HTERT RPE-1 (cell line): ENCODE measurements around the gene LAMB3.

ENCODE experiments used
- in situ Hi-C: fragments of 300-500 bp; cut with MboI; formaldehyde crosslinking; loops from 4 replicates; pipeline ENCODE4 v1.14.3; 2020; ENCODE audit warnings: low sequenced_read_pairs

LAMB3 gene

DNA sequence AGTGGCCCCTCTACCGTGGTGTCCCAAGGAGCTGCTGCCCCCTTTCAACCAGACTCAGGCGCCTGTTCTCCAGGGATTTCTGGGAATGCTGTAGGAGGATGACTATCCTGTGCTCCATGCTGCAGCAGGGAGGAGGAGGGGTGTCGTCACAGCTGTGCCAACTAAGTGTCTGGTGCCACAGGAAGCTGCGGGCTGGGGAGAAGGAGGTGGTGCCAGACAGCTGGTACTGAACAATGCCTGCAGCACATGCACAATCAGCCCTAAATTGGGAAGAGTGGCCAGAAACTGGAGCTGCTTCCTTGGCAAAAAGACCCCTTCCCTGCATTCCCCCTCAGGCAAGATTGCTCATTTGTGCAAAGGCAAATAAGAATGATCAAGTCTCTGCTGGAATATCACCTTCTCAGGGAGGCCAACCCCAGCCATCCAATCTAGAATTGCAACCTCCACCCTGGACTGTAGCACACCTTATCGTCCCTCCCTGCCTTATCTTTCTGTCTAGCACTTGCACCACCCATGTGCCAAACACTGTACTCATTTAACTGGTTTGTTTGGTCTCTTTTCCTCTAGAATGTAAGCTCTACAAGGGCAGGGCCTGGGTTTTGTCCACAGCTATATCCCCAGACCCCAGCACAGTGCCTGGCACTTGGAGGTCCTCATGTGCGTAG, 33.3 kb downstream of the LAMB3 start:
- in situ Hi-C loops, result no loop called here

DNA sequence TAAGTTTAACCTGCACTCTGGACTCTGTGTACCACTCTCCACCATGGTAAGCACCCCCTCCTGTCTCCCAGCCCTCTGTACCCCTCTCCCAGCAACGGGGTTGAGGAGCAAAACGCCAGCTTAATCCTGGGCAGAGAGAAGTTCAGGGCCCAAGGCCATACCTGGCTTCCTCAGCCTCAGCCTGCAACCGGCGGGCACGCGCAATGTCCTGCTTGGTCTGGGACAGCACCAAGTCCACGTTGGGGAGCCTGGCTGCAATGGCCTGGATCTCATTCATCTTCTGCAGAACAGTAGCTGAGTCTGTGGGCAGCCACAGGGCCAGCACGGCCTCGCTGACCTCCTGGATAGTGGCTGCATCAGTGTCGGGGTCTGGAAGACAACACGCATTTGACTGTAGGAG, 33.9 kb downstream of the LAMB3 start:
- in situ Hi-C loops, result no loop called here

DNA sequence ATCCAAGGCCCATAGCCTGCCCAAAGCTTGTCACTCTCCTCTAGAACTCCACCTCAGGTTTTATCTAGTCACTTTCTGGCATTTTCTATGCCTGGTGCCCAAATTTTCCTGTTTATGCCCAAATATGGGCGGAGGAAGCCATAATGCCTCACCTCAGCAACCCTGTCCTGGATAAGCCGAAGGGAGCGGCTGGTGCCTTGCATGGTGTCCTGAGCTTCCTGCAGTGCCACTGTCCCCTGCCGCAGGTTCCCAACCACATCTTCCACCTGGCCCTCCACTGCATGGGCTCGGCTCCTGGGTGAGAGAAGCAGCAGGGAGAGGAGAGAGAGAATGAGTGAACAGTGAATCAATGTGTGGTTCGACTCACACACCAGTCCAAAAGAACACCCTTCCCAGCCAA, 34.5 kb downstream of the LAMB3 start:
- in situ Hi-C loops, result no loop called here

DNA sequence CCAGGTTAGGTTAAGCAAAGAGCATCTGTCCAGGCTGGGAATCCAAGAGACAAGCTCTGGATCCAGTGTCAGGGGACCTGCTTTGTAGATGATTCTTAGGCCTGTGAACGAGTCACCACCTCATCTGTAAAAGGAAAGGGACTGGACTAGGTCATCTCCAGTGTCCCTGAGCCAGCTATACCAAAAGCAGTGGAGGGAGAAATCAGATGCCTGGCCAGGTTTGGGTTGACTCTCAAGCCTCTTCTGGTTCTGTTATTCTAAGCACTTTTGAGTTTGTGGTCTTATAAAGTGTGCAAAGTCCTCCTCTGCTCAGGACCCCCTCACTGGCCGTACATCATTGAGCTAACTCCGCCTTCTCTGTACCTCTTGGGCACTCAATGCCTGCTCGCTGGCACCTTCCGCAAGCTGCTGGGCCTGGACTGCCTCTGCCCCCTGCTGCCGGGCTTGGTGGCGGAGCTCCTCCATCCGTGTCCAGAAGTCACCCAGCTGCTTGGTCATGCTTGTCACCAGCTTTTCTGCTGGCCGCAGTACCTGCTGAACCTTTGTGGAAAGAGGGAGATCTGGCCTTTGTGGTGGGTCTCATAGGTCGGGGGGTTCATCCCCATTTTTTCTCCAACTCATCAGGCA, 35.1 kb downstream of the LAMB3 start:
- in situ Hi-C loops, result no loop called here

DNA sequence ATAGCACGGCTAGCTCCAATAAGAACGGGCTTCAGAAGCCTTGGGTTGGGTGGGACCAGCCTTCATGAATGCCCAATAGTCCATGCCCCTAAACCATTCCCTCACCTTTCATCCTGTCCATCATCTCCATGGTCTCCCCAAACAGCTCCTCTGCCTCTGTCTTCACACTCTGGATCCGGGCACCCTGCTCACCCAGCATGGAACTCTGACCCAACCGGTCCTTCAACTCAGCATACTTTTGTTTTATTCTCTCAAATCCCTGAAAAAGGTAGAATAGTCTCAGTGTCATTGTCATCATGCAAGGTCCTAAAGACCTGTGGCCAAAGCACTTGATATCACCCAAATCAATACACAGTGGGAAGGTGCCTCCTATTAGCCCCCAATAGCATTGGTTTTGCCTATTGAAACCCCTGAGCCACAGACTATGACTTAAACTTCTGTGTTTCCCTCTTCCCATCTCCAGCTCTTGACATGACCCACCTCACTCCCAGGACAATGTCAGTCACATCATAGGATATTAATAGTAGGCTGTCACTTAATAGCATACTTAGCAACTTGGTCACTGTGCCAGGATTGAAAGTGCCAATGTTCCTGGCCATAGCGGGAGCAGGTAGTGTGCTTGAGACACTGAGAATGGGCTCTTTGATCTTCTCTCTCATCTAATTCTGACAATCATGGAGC, 35.7 kb downstream of the LAMB3 start:
- in situ Hi-C loops, result no loop called here

DNA sequence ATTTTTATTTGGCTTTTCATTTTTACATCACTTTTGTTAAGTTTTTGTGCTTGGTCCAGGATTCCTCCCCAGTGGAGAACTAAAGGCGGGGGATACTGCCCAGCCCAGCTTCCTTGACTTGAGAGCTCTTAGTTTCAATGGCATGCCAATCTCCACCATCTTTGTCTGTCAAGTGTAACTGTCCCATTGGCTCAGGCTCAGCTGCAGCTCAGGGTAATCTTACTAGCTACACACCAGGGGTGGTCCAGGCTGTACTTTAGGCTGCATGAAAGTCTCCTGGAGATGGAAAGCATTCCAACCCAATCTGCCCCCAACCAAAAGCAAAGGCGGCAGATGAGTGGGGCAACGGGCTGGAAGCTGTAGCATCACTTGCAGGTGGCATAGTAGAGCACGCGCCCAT, 37.3 kb downstream of the LAMB3 start:
- in situ Hi-C loops, result no loop called here

DNA sequence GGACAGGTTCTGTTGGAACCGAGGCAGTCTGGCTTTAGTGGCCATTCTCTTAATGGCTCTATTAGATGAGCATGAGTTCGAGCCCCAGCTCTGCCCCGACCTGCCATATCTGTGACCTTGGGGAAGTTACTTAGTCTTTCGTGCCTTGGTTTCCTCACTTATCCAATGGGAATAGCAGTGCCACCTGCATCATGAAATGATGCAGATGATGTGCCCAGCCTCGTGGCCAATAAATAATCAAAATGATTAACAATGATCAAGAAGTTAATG, 38.1 kb downstream of the LAMB3 start:
- in situ Hi-C loops, result no loop called here

DNA sequence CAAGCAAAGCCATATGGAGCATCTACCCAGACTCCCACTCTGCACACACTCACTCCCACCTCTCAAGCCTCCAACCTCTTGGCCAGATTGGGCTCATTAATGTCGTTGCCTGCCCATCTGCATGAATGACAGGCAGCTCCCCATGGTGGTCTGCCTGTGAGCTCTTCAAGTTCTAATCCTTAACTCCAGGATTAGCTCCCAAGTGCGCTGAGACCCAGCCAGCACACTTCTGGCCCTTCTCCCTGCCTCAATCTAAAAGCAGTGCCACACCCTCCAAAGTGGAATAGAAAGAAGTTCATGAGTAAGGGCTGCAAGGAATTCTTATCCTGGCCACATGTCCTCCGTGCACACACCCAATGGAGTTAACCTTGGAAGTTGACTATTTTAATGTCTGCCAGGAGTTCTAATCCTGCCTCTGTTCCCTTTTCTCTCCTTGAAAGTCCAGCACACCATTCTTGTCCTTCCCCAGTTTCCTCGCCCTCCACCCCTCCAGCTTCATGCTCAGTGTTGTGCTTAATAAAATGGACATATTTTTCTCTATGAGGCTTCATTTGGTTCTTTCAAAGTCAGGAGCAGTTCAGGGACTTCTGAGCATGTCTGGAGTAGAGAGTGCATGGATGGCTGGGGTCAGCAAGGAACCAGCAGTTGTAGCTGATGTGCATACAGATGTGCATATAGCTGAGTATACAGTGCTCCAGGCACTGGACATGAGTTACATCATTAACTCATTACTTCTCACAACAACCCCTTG, 38.6 kb downstream of the LAMB3 start:
- in situ Hi-C loops, result no loop called here

DNA sequence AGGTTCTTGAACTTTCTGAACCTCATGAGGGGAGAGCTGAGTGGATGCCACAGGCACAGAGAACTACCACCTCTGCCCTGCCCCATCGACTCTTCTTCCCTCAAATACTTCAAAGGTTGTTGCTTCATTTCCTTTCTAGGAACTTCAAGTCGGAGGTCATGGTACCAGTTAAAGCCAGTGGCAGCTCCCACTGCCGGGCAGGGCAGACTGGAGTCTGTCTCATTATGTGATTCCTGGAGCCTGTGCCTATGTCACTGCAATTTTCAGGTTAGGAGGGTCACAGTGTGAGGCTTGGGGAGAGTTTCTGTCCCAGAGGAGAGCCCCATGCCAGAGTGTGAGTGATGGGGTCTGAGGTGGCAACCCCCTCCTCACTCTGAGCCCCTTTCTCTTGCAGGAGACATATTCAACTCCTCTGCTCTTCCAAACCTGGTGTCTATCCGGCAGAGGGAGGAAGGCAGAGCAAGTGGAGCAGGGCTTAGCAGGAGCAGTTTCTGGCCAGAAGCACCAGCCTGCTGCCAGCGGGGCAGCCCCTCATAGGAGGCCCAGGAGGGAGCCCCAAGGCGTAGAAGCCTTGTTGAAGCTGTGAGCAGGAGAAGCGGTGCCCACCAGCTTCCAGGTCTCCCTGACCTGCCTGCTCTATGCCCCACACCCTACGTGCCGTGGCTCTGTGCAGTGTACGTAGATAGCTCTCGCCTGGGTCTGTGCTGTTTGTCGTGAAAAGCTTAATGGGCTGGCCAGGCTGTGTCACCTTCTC, 39.4 kb downstream of the LAMB3 start:
- in situ Hi-C loops, result no loop called here

DNA sequence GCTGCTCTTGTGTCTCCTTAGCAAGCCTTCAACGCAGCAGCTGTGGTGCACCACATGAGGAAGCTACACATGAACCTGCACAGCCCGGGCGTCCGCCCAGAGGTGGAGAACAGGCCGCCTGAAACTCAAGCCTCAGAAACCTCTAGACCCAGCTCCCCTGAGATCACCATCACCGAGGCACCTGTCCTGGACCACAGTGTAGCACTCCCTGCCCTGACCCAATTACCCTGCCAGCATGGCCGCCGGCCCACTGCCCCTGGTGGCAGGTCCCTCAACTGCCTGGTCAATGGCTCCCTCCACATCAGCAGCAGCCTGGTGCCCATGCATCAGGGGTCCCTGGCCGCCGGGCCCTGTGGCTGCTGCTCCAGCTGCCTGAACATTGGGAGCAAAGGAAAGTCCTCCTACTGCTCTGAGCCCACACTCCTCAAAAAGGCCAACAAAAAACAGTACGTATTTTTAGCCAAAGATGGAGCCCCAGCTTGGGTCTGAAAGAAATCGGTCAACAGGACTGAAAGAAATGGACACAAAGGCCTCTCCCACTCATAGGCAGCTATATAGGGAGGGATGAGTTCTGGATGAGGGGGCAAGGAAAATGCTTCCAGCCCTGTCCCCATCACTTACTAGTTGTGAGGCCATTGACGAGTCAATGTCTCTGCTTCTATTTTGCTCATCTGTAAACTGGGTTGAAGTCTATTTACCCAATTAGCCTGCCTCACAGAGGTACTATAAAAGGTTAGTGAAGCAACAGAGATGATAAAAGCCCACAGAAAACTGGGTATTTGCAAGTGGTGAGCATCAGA, 40.3 kb downstream of the LAMB3 start:
- in situ Hi-C loops, result no loop called here

DNA sequence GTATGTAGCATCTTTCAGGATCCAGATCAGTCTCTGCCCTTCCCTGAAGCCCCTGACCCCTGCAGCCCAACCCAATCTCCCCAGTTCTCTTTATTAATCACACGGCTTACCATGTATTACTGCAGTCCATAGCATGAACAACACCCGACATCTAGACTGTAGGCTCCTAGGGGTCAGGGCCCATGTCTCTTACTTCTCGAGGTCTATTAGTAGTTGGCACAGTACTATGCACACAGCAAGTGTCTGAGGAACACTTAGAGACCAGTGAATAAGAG, 41.7 kb downstream of the LAMB3 start:
- in situ Hi-C loops, result no loop called here

DNA sequence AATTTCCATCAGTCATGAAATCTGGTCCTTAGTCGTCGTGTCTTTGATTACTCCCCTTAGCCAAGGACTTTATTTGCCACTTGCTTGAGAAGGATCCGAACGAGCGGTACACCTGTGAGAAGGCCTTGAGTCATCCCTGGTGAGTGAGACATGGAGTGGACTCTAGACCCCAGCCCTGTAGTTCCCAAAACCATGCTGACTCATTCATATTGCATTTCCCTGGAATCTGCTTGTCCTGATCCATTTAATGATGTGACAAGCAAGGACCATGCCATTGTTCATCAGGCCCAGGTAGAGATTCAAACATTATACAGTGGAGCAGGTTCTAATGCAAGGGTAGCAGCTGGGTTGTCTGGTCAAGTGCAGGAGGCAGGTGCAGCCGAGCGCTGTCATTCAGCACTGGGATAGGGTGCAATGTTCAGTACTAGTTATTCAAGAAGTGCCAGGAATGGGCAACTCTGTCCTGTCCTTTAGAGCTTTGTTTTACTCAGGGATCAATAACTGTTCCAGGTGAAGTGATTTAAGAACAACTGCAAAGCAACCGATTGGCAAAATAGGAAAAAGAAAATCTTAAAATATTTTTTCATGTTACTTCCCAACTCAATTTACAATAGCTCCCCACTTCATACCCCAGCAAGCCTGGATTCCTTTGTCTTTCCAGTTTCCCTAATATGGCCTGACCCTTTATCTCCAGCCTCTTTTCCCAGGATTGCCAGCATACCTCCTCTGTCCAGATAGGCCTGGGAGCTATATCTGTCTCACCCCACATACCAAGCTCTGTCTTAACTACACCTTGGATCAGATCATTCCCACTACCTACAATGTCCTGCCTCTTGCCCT, 42.2 kb downstream of the LAMB3 start:
- in situ Hi-C loops, result no loop called here

DNA sequence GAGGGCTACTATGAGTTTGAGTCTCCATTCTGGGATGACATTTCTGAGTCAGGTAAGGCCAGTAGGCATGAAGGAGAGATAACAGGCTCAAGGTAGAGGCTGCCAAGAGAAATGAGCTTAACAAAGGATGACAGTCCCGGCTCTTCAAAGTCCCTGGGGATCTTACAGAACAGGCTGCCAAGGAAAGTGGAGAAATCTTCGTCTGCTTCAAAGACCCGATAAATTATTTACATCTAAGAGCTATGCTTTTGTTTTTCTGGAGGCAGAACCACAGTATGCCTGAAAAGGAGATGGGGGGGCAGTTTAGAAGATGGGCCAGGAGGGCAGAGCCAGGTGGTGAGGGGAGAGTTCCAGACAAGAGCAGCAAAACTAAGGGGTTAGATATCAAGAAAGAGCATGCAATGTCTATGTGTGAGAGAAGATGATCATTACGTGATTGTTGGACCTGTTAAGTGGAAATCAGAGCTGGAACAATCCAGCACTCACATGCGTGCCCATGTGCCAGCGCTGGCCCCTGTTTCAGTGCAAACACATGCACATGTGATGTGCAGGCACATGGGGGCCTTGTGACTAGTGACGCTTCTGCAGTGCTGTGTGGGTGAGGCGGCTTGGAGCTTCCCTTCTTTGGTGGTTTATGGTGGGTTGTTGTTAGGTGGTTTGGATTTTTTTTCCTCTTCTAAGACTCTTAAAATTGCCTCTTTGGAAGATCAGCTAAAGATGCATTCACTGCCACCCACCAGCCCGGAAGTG, 43.0 kb downstream of the LAMB3 start:
- in situ Hi-C loops, result no loop called here

DNA sequence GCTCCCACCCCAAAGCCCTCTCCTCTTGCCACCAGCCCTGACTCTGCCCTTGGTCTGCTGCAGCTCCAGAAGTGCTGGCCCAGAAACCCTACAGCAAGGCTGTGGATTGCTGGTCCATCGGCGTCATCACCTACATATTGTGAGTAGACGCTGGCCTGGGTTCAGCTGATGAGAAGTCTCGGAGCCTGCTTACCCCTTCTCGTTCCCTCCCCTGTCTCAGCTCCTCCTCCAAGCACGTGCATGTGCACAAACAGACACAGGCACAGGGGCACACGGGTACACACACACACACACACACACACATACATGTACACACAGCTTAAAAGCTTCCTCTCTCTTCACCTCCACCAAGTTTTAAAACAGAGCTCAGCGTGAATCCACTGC, 44.4 kb downstream of the LAMB3 start:
- in situ Hi-C loops, result no loop called here

DNA sequence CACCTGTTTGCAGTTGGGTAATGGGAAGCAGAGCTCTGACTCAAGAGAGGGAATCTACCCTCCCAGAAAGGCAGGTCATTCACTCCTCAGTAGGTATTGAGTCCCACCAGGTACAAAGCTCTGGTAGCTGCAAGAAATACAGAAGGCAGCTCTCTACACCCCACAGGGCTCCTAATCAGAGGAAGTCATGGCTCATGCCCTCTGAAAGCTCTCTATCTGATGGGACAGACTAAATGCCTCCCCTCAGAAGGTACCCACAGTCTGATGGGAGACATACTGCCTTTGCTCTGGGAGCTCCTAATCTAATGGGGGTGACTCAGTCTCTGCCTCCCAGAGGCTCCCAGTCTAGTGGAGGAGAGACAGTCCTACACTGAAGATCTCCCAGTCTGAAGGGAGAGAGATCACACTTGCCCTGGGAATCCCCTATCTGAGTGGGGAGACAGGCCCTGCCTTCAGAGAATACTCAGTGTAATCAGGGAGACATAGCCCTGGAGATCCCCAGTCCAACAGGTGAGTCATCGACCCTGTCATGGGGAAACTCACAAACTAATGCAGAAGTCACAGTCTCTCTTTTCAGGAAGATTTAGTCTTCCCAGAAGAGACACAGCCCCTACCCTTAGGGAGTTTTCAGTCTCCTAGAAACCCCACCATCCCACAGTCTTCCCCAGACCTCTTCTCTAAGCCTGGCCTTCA, 45.0 kb downstream of the LAMB3 start:
- in situ Hi-C loops, result no loop called here

DNA sequence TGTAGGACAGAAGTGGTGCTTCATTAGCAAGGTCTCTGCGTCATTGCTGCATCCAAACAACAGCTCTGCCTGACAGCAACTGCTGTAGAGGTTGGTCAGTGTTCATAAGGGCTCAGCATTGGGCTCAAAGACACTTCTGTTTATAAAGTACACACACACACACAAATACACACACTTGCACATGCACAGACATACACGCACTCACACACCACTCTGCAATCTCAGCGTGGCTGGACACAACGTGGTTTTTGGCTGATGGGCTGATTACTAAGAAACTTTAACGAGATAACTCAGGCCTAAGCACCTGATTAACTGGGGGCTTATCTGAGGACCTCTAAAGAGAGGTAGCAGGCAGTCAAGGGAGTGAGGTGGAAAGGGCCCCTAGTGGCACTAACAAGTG, 48.3 kb downstream of the LAMB3 start:
- in situ Hi-C loops, result no loop called here

DNA sequence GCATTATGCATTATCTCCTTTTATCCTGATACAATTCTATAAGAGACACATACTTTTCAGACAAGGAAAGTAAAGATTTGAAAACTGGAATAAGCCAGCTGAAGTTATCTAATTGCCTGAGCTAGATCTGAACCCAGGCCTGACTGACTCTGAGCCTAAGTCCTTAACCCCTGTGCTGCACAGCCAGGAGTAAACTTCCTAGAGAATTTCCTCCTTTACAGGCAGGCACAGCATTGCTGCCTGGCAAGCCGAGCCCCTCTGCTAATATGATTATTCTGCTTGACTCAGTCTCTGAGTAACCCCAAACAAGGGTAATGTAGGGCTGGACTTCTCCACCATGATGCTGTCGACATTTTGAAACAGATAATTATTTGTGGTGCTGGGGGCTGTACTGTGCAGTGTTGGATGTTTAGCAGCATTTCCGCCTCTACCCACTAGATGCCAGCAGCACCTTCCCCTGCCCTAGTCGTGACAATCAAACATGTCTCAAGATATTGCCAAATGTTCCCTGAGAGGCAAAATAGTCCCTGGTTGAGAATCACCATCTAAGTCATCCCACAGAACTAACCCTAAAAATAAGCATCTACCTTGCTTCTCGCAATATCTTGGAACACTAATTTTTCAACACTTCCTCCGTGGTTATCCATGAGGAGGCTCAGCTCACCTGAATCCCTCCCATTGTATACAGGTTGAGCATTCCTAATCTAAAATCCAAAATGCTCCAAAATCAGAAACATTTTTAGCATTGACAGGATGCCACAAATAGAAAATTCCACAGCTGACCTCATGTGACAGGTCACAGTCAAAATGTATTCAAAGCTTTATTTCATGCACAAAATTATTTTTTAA, 50.2 kb downstream of the LAMB3 start:
- in situ Hi-C loops, result no loop called here

DNA sequence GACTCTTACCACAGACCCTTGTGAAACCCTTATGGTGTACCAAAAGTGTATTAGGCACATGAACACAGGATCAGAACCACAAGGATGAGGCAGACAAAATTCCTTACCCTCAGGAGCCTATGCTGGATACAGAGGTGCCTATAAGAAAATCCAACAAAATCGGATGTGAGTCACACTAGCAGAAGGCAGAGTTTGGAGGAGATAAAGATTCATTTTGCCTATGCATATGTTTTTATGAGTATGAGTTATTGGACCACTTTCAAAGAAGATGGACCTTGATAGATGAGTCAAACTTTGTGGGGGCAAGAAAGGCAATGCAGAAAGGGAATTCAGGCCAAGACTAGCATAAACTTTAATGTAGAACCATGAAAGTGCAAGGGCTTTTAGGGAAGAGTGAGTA, 51.7 kb downstream of the LAMB3 start:
- in situ Hi-C loops, result no loop called here
